ENCODE data around the gene PHLPP2. TPM values are rescaled to one million over a fixed set of nuclear protein-coding genes. Genes with fewer than 3 reads are reported as not detected.

PHLPP2 gene
- polyA plus RNA-seq = 19.6 TPM
- long read RNA-seq, donor 1 = 0 reads
- long read RNA-seq, donor 2, partial matches to known transcripts = 97 of 97 reads
- long read RNA-seq, donor 2, other reads (novel, unspliced or antisense) = 0 of 97 reads
- long read RNA-seq, donor 3 = 0 reads
- long read RNA-seq, donor 4 = 0 reads
- long read RNA-seq, donor 5 = 0 reads
- long read RNA-seq, donor 6, partial matches to known transcripts = 119 of 119 reads
- long read RNA-seq, donor 6, other reads (novel, unspliced or antisense) = 0 of 119 reads
- long read RNA-seq, donor 7, partial matches to known transcripts = 0 of 17 reads
- long read RNA-seq, donor 7, other reads (novel, unspliced or antisense) = 17 of 17 reads
- long read RNA-seq, donor 8, partial matches to known transcripts = 98 of 98 reads
- long read RNA-seq, donor 8, other reads (novel, unspliced or antisense) = 0 of 98 reads
- long read RNA-seq, donor 9 = 0 reads
- long read RNA-seq, donor 10, partial matches to known transcripts = 5 of 5 reads
- long read RNA-seq, donor 10, other reads (novel, unspliced or antisense) = 0 of 5 reads
- long read RNA-seq, donor 11, partial matches to known transcripts = 7 of 7 reads
- long read RNA-seq, donor 11, other reads (novel, unspliced or antisense) = 0 of 7 reads

- H3K27ac ChIP-seq (ENCODE audit: low read length) = peak within 1 kb of the TSS; percentile 56
- peak within 1 kb of the TSS; percentile 64 for H3K4me3 ChIP-seq (ENCODE audit: low read length)
- DNase-seq = no peak
- H3K27me3 ChIP-seq (ENCODE audit: control insufficient read depth, insufficient read depth, low read length) = no peaks in the 10 kb centered on the region
- WGBS (ENCODE audit: insufficient coverage, low lambda C conversion rate) = 19% methylated on average over 7 of the region's 10 CpGs
- no peaks in the 10 kb centered on the region for H3K36me3 ChIP-seq (ENCODE audit: control insufficient read depth, insufficient read depth, low read length)
- peaks cover 30% of the 10 kb centered on the region for H3K4me1 ChIP-seq (ENCODE audit: control insufficient read depth, insufficient read depth, low read length)
- H3K9me3 ChIP-seq (ENCODE audit: control insufficient read depth, low read depth, low read length) = no peaks in the 10 kb centered on the region
These were observed at the start of gene PHLPP2 for GRCh38 chr16:71724320-71724751. PHLPP2 (minus strand) TSS chr16:71724701; CDS start chr16:71714795, 9,906 bp downstream.

- Histone ChIP-seq H3K4me1 (ENCODE audit: control insufficient read depth, insufficient read depth, low read length) (no peaks in the 10 kb centered on the region), H3K4me3 (ENCODE audit: low read length) (no peak overlapping the region), H3K9me3 (ENCODE audit: control insufficient read depth, low read depth, low read length) (no peaks in the 10 kb centered on the region), H3K27ac (ENCODE audit: low read length) (no peak overlapping the region), H3K27me3 (ENCODE audit: control insufficient read depth, insufficient read depth, low read length) (no peaks in the 10 kb centered on the region), H3K36me3 (ENCODE audit: control insufficient read depth, insufficient read depth, low read length) (peaks cover 49% of the 10 kb centered on the region)
- DNase-seq = no peak
These were observed 47.1 kb upstream of the PHLPP2 start for GRCh38 chr16:71771571-71771970.

- Histone ChIP-seq H3K4me1 (ENCODE audit: control insufficient read depth, insufficient read depth, low read length) (no peaks in the 10 kb centered on the region), H3K27ac (ENCODE audit: low read length) (no peak overlapping the region), H3K36me3 (ENCODE audit: control insufficient read depth, insufficient read depth, low read length) (peaks cover 55% of the 10 kb centered on the region), H3K9me3 (ENCODE audit: control insufficient read depth, low read depth, low read length) (no peaks in the 10 kb centered on the region), H3K27me3 (ENCODE audit: control insufficient read depth, insufficient read depth, low read length) (no peaks in the 10 kb centered on the region), H3K4me3 (ENCODE audit: low read length) (no peak overlapping the region)
- no peak for DNase-seq
- no CpG with 5 or more reads among the region's 1 CpG for WGBS (ENCODE audit: insufficient coverage, low lambda C conversion rate)
These were observed 44.7 kb upstream of the PHLPP2 start for GRCh38 chr16:71769222-71769621.

GRCh38 chr16:71767060-71767900 is 42.8 kb upstream of the PHLPP2 start:
- no CpG with 5 or more reads among the region's 3 CpGs for WGBS (ENCODE audit: insufficient coverage, low lambda C conversion rate)
- H3K27ac ChIP-seq (ENCODE audit: low read length) = no peak overlapping the region
- no peaks in the 10 kb centered on the region for H3K27me3 ChIP-seq (ENCODE audit: control insufficient read depth, insufficient read depth, low read length)
- H3K36me3 ChIP-seq (ENCODE audit: control insufficient read depth, insufficient read depth, low read length) = peaks cover 55% of the 10 kb centered on the region
- no peaks in the 10 kb centered on the region for H3K9me3 ChIP-seq (ENCODE audit: control insufficient read depth, low read depth, low read length)
- DNase-seq = no peak
- H3K4me3 ChIP-seq (ENCODE audit: low read length) = no peak overlapping the region
- H3K4me1 ChIP-seq (ENCODE audit: control insufficient read depth, insufficient read depth, low read length) = no peaks in the 10 kb centered on the region

- no peaks in the 10 kb centered on the region for H3K27me3 ChIP-seq (ENCODE audit: control insufficient read depth, insufficient read depth, low read length)
- no peak for DNase-seq
- WGBS (ENCODE audit: insufficient coverage, low lambda C conversion rate) = no CpG with 5 or more reads among the region's 2 CpGs
- H3K4me1 ChIP-seq (ENCODE audit: control insufficient read depth, insufficient read depth, low read length) = peaks cover 3% of the 10 kb centered on the region
- H3K9me3 ChIP-seq (ENCODE audit: control insufficient read depth, low read depth, low read length) = no peaks in the 10 kb centered on the region
- H3K4me3 ChIP-seq (ENCODE audit: low read length) = no peak overlapping the region
- no peak overlapping the region for H3K27ac ChIP-seq (ENCODE audit: low read length)
- peaks cover 60% of the 10 kb centered on the region for H3K36me3 ChIP-seq (ENCODE audit: control insufficient read depth, insufficient read depth, low read length)
These were observed 37.7 kb upstream of the PHLPP2 start for GRCh38 chr16:71762186-71762585.

GRCh38 chr16:71761097-71761496 is 36.6 kb upstream of the PHLPP2 start:
- H3K36me3 ChIP-seq (ENCODE audit: control insufficient read depth, insufficient read depth, low read length) = peaks cover 66% of the 10 kb centered on the region
- no peak overlapping the region for H3K27ac ChIP-seq (ENCODE audit: low read length)
- no peak overlapping the region for H3K4me3 ChIP-seq (ENCODE audit: low read length)
- H3K27me3 ChIP-seq (ENCODE audit: control insufficient read depth, insufficient read depth, low read length) = no peaks in the 10 kb centered on the region
- DNase-seq = no peak
- peaks cover 3% of the 10 kb centered on the region for H3K4me1 ChIP-seq (ENCODE audit: control insufficient read depth, insufficient read depth, low read length)
- 100% methylated on average over 2 of the region's 2 CpGs for WGBS (ENCODE audit: insufficient coverage, low lambda C conversion rate)
- no peaks in the 10 kb centered on the region for H3K9me3 ChIP-seq (ENCODE audit: control insufficient read depth, low read depth, low read length)

GRCh38 chr16:71758293-71758760 is 33.8 kb upstream of the PHLPP2 start:
- H3K4me1 ChIP-seq (ENCODE audit: control insufficient read depth, insufficient read depth, low read length) = peaks cover 3% of the 10 kb centered on the region
- H3K36me3 ChIP-seq (ENCODE audit: control insufficient read depth, insufficient read depth, low read length) = peaks cover 74% of the 10 kb centered on the region

GRCh38 chr16:71754652-71755051 is 30.2 kb upstream of the PHLPP2 start:
- Histone ChIP-seq H3K27me3 (ENCODE audit: control insufficient read depth, insufficient read depth, low read length) (no peaks in the 10 kb centered on the region), H3K4me1 (ENCODE audit: control insufficient read depth, insufficient read depth, low read length) (peaks cover 3% of the 10 kb centered on the region), H3K9me3 (ENCODE audit: control insufficient read depth, low read depth, low read length) (no peaks in the 10 kb centered on the region), H3K4me3 (ENCODE audit: low read length) (no peak overlapping the region), H3K36me3 (ENCODE audit: control insufficient read depth, insufficient read depth, low read length) (peaks cover 62% of the 10 kb centered on the region), H3K27ac (ENCODE audit: low read length) (no peak overlapping the region)
- DNase-seq = no peak
- WGBS (ENCODE audit: insufficient coverage, low lambda C conversion rate) = 100% methylated on average over 1 of the region's 2 CpGs

More at GRCh38 chr16:71758293-71758760, 33.8 kb upstream of the PHLPP2 start:
- WGBS (ENCODE audit: insufficient coverage, low lambda C conversion rate) = no CpG with 5 or more reads among the region's 5 CpGs
- Histone ChIP-seq H3K27ac (ENCODE audit: low read length) (peak overlapping the region; percentile 49), H3K4me3 (ENCODE audit: low read length) (no peak overlapping the region), H3K27me3 (ENCODE audit: control insufficient read depth, insufficient read depth, low read length) (no peaks in the 10 kb centered on the region), H3K9me3 (ENCODE audit: control insufficient read depth, low read depth, low read length) (no peaks in the 10 kb centered on the region)
- peak; percentile 53 to 75 for DNase-seq

- H3K4me1 ChIP-seq (ENCODE audit: control insufficient read depth, insufficient read depth, low read length) = peaks cover 3% of the 10 kb centered on the region
- H3K9me3 ChIP-seq (ENCODE audit: control insufficient read depth, low read depth, low read length) = no peaks in the 10 kb centered on the region
- no peak overlapping the region for H3K4me3 ChIP-seq (ENCODE audit: low read length)
- H3K36me3 ChIP-seq (ENCODE audit: control insufficient read depth, insufficient read depth, low read length) = peaks cover 64% of the 10 kb centered on the region
- no peaks in the 10 kb centered on the region for H3K27me3 ChIP-seq (ENCODE audit: control insufficient read depth, insufficient read depth, low read length)
- DNase-seq = no peak
- H3K27ac ChIP-seq (ENCODE audit: low read length) = no peak overlapping the region
These were observed 29.6 kb upstream of the PHLPP2 start for GRCh38 chr16:71754108-71754507.

GRCh38 chr16:71748226-71748625 is 23.7 kb upstream of the PHLPP2 start:
- Histone ChIP-seq H3K4me1 (ENCODE audit: control insufficient read depth, insufficient read depth, low read length) (no peaks in the 10 kb centered on the region), H3K9me3 (ENCODE audit: control insufficient read depth, low read depth, low read length) (no peaks in the 10 kb centered on the region), H3K27me3 (ENCODE audit: control insufficient read depth, insufficient read depth, low read length) (no peaks in the 10 kb centered on the region), H3K36me3 (ENCODE audit: control insufficient read depth, insufficient read depth, low read length) (peaks cover 68% of the 10 kb centered on the region), H3K4me3 (ENCODE audit: low read length) (no peak overlapping the region), H3K27ac (ENCODE audit: low read length) (no peak overlapping the region)
- DNase-seq = no peak
- 100% methylated on average over 2 of the region's 4 CpGs for WGBS (ENCODE audit: insufficient coverage, low lambda C conversion rate)
